Right atrium auricular region (tissue), 2 donors: Measurements from ENCODE around the gene PLCL2. TPM values are rescaled to one million over a fixed set of nuclear protein-coding genes. Genes with fewer than 3 reads are reported as not detected.

Source experiments
- DNase-seq: peaks from one replicate; pipeline ENCODE4 v3.0.0-alpha.2; 2019; ENCODE audit warnings: low spot score
- H3K27ac ChIP-seq, 2 donors: fragments of 200-600 bp; sonication (generic); 1 replicate in 1 of 2; 2 replicates in 1 of 2; pipeline ENCODE4 v1.5.1; 2016 to 2019
- H3K27me3 ChIP-seq, 2 donors: fragments of 200-600 bp; sonication (generic); one replicate each; pipeline versions ENCODE4 v1.5.1 to v1.6.0; 2017 to 2019
- H3K36me3 ChIP-seq: fragments of 200-600 bp; sonication (generic); one replicate; pipeline ENCODE4 v1.5.1; 2016
- H3K4me1 ChIP-seq, 2 donors: fragments of 200-600 bp; sonication (generic); one replicate each; pipeline versions ENCODE4 v1.5.1 to v1.6.0; 2017 to 2019
- H3K4me3 ChIP-seq, 2 donors: fragments of 200-600 bp; sonication (generic); 1 replicate in 1 of 2; 2 replicates in 1 of 2; pipeline ENCODE4 v1.5.1; 2017 to 2019; ENCODE audit warnings: mild to moderate bottlenecking in 1 of 2, moderate library complexity in 1 of 2
- H3K9me3 ChIP-seq, 2 donors: fragments of 200-600 bp; sonication (generic); one replicate each; pipeline ENCODE4 v1.5.1; 2019
- total RNA-seq, 2 donors: library from RNA; depleted of rRNA; stranded (reverse); fragments of >200 nt; gene quantifications; one replicate each; pipeline ENCODE4 v1.1.0, GENCODE V29; 2016
- TF ChIP-seq, protein P1 (sequence below), 2 donors: fragments of 200-600 bp; sonication (generic); IDR thresholded peaks; one replicate each; pipeline ENCODE4 v1.5.1; 2019; ENCODE audit warnings: antibody characterized with exemption in 2 of 2

The PLCL2 gene
- total RNA-seq, 2 donors from 2014 or later: 32.4 to 35.2 TPM

DNA sequence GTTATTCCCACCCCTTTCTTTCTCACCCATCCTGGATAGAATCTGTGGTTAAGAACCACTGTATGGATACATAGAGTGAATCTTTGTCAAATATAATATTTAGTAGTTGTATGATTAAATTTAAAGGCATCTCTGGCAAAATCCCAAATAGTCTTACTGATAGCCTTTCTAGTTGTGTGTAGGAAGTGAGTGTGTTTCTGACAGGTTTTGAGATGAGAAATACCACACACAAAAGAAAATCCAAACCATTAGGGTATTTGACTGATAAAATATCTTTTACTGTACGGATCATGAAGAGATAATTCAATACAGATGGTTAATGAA, 44.7 kb upstream of the PLCL2 start:
- H3K4me3 ChIP-seq: no peak overlapping the region
- peak overlapping the region in 1 of 2 donors; percentile 63 for H3K27ac ChIP-seq
- H3K36me3 ChIP-seq: no peaks in the 10 kb centered on the region
- H3K4me1 ChIP-seq: peaks cover 0 to 44% of the 10 kb centered on the region in 2 donors
- H3K27me3 ChIP-seq: no peaks in the 10 kb centered on the region
- TF ChIP-seq, protein P1, sequence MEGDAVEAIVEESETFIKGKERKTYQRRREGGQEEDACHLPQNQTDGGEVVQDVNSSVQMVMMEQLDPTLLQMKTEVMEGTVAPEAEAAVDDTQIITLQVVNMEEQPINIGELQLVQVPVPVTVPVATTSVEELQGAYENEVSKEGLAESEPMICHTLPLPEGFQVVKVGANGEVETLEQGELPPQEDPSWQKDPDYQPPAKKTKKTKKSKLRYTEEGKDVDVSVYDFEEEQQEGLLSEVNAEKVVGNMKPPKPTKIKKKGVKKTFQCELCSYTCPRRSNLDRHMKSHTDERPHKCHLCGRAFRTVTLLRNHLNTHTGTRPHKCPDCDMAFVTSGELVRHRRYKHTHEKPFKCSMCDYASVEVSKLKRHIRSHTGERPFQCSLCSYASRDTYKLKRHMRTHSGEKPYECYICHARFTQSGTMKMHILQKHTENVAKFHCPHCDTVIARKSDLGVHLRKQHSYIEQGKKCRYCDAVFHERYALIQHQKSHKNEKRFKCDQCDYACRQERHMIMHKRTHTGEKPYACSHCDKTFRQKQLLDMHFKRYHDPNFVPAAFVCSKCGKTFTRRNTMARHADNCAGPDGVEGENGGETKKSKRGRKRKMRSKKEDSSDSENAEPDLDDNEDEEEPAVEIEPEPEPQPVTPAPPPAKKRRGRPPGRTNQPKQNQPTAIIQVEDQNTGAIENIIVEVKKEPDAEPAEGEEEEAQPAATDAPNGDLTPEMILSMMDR (IDR thresholded peaks at IDR 0.05): no peak
- H3K9me3 ChIP-seq: no peaks in the 10 kb centered on the region
- DNase-seq: no peak

DNA sequence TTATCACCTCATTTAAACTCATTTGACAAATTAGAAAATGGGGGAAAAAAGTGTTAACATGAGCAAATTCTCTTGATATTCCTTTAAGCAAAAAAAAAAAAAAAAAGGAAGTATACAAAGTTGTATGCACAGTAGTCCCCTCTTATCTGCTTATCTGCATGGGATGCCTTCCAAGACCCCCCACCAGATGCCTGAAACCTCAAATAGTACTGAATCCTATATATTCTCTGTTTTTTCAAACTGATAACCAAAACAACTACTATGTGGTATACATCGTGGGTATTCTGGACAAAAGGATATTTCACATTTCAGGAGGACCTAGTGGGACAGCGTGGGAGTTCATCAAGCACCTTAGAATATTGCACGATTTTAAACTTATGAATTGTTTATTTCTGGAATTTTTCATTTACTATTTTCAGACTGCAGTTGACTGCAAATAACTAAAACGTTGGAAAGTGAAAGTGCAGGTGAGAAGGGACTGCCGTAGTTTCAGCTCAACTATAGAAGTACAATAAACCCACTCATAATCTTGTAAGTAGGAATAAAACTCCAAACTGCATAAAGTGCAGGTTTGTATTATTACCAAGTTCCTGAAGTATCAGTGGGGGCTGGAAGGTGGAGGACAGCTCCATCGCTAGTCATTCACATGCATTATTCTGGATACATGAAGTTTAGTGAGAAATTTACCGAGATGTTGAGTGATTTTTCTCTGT, 43.6 kb upstream of the PLCL2 start:
- TF ChIP-seq, protein P1 (IDR thresholded peaks at IDR 0.05): no peak
- Histone ChIP-seq H3K36me3 (no peaks in the 10 kb centered on the region), H3K27ac (peak overlapping the region in 1 of 2 donors; percentile 39), H3K27me3 (no peaks in the 10 kb centered on the region), H3K9me3 (no peaks in the 10 kb centered on the region), H3K4me1 (peaks cover 0 to 41% of the 10 kb centered on the region in 2 donors), H3K4me3 (no peak overlapping the region)
- no peak for DNase-seq

DNA sequence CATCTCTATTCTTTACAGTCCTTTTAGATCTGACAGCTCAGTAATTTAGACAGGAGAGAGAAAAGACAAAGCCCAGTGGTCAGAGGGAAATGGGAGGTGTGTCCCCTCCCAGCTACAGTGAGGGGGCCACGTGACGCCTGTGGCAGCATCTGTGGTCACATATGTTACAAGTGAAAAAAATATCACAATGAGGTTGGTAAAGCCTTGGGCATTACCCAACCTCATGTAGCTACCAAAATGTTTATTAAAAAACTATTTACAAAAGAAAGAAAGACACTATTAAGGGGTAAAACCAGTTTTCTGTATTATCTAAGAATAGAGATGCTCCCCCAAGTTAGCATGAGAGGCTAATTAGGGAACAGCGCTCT, 42.9 kb upstream of the PLCL2 start:
- peaks cover 0 to 41% of the 10 kb centered on the region in 2 donors for H3K4me1 ChIP-seq
- H3K4me3 ChIP-seq: no peak overlapping the region
- TF ChIP-seq, protein P1 (IDR thresholded peaks at IDR 0.05): no peak
- H3K27me3 ChIP-seq: no peaks in the 10 kb centered on the region
- H3K9me3 ChIP-seq: no peaks in the 10 kb centered on the region
- H3K27ac ChIP-seq: peak overlapping the region in 1 of 2 donors; percentile 39
- H3K36me3 ChIP-seq: no peaks in the 10 kb centered on the region
- DNase-seq: no peak

DNA sequence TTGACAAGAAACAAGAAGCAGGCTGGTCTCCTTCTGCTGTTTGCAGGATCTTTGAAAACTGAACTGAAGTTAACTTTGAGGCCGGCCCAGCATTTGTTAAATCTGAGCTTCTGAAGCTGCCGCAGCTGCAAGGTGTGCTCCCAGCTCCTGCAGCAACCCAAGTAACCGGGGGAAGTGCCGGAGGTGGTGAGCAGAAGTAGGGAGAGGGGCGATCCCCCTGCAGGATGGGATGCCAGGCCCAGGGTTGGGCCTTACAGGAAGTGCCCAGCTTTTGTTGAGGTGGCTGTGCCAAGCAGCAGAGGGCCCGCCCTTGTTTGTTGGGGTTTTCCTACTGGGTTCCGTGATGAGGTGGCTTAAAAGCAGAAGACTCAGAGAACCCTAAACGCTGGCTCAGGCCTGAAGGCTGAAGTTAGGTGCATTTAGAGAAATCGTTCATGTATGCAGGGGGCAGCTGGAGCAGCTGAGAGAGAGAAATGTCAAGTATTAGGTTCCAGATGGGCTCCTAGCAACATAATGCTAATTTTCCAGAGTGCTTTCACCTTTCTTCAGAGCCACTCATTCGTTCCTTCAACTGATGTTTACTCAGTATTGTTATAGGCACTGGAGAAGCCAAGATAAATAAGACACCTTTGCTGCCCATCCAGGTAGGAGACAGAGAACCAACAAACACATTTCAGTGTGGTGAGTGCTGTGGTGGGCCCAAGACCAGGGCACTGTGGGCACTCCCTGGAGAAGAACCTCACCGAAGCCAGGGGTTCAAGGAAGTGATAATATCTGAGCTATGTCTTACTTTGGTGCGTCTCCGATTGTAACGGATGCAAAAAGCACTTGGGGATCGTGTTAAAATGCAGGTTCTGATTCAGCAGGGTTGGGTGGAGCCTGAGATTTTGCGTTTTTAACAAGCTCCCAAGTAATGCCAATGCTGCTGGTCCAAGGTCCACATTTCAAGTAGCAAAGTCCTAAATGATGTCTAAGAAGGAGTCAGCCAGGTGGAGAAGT, 42.2 kb upstream of the PLCL2 start:
- no peaks in the 10 kb centered on the region for H3K36me3 ChIP-seq
- H3K27ac ChIP-seq: peak overlapping the region in 1 of 2 donors; percentile 39
- no peaks in the 10 kb centered on the region for H3K27me3 ChIP-seq
- no peak overlapping the region for H3K4me3 ChIP-seq
- no peaks in the 10 kb centered on the region for H3K9me3 ChIP-seq
- DNase-seq: no peak
- TF ChIP-seq, protein P1 (IDR thresholded peaks at IDR 0.05): no peak
- H3K4me1 ChIP-seq: peaks cover 0 to 35% of the 10 kb centered on the region in 2 donors

DNA sequence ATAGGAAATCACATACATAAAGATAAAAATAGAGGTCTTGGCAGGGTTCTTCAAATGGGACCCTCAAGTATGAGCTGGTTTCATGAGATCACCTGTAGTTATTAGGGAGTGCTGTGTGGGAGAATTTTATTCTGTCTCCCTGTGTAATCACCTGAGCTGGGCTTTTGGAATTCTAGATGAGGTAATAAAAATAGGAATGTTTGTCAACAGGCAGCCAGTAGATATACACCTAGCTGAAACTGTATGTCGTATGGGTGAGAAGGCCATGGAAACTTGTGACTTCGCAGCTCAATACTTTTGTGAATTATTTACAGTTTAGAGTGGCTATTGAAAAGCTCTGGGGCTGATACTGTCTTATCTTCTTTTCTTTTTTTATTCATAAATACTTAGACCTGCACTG, 40.5 kb upstream of the PLCL2 start:
- DNase-seq: no peak
- H3K4me1 ChIP-seq: peaks cover 0 to 19% of the 10 kb centered on the region in 2 donors
- no peak overlapping the region for H3K27ac ChIP-seq
- no peak overlapping the region for H3K4me3 ChIP-seq
- TF ChIP-seq, protein P1 (IDR thresholded peaks at IDR 0.05): no peak
- no peaks in the 10 kb centered on the region for H3K27me3 ChIP-seq
- H3K36me3 ChIP-seq: no peaks in the 10 kb centered on the region
- H3K9me3 ChIP-seq: no peaks in the 10 kb centered on the region
